ENCODE measurements around the gene CYP19A1.
"Not testable (repeated sequence)": the region's sequence is repeated elsewhere in the genome, so short reads cannot be mapped to it uniquely, and the experiment has no call there.

Gene CYP19A1

DNA sequence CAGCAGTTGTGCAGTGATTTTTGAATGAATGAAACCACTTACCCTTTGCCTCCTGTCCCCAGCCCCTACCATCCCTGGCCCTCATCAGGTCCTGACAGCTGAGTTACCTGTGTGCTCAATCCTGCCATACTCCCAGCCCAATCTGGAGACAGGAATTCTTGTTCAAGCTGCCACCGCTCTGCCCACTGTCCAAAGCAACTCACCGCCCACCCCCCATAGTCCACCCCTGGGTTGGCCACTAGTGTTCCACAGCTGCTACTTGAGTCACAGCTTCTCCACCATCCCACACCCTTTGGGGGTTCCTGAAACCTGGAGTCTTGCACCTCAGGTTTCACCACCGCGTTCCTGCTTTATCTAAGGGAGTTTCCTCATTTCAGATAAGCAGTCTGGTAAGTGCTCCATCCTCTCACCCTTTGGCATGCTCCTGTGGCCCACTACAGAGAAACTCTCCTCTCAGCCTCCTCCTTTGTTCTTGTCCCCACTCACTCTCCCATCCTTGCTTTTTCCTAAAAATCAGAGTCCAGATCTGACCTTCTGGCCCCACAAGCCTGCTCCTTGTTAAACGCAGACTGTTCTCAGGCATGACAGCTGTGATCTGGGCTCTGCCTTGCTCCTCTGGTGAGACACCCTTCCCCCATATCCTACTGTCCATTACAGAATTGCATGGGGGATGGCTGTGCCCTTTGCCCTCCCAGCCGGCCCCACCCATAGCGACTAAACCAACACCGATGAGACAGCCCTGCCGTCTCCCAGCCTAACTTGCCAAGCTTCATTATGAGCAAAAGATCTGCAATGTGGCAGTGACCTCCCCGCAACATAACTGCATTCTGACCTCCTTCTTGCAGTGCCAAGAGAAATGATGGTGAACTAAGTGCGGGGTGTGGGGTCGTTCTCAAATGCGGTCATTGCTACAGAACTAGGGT, 50.0 kb downstream of the CYP19A1 start:
- DNase-seq, result peak; percentile 8

GRCh38 chr15:51286816-51287215, 51.6 kb downstream of the CYP19A1 start:
- DNase-seq, result no peak

GRCh38 chr15:51285399-51285798, 53.0 kb downstream of the CYP19A1 start:
- no peak for DNase-seq

DNA sequence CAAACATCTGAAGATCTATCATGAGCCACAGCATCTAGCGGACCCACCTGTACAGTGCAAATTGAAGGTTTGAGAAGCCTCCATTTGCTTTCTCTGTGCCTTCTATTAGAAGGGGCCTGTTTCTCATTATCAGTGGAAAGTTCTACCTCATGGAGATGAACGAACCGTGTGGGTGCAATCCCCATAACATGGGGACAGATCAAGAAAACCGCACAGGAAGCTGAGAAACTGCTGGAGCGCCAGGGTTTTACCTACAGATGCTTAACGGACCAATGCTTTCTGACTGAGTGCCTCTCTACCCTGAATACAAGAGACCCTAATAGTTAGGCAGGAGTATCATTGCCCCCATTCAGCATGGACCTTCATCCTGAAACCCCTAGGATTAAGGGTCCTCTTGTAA, 53.5 kb downstream of the CYP19A1 start:
- no peak for DNase-seq

GRCh38 chr15:51283026-51283425, 55.4 kb downstream of the CYP19A1 start:
- DNase-seq, result no peak

- not testable (repeated sequence) for DNase-seq
Observed at GRCh38 chr15:51282241-51282640, 56.2 kb downstream of the CYP19A1 start.

DNA sequence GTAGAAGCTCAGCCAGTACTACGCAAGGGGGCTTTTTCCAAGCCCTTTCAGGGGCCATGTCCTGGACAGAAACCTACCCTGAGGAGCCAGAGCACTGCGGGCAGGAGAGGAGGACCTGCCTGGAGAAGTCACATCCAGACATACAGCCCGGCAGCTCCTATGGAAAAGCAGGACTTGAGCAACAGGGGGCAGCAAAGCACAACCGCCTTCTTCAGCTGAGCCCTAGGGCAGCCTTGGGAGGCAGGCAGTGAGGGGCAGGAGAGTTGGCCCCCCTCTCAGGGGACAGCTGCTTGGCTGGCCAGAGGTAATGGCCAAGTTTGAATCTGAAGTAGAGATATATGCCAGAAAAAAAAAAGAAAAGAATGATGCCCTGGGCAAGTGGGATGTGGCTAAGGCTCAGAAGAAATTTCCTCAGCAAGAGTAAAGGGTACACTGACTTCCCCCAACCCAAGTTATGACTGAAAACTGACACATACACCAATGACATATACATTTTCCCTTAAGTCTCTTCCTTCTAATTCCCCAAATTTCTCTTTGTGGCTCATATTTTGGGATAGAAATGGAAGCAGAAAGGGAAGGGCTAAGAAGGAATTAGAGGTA, 56.9 kb downstream of the CYP19A1 start:
- peak; percentile 39 for DNase-seq

- DNase-seq, result no peak
Observed at GRCh38 chr15:51280838-51281237, 57.6 kb downstream of the CYP19A1 start.

DNA sequence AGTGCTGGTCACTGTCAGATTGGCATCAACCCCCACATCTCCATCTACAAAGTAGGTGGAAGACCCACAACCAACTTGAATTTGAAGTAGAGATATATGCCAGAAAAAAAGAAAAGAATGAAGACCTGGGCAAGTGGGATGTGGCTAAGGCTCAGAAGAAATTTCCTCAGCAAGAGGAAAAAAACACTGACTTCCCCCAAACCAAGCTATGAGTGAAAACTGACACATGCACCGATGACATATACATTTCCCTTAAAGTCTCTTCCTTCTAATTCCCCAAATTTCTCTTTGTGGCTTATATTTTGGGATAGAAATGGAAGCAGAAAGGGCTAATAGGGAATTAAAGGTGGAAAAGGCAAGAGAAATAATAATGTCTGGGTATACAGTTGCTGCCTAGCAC, 59.0 kb downstream of the CYP19A1 start:
- no peak for DNase-seq

DNA sequence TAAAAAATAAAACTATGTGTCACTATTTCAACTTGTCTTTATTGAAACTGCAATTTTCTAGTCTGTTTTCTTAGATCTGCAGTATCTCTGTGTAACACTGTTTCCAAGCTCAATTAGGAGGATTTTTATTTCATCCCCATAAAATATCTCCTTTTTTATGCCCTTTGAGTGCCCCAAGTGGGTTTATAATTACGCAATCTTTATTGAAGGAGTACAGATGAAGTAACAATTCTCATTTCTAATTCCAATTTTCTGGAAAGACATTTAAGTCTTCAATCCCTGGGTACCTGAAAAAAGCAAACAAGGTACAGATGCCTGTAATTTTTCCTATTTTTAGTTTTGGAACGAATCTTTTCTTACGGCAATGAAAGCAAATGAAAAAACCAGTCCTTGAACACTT, 61.3 kb downstream of the CYP19A1 start:
- DNase-seq, result no peak

DNA sequence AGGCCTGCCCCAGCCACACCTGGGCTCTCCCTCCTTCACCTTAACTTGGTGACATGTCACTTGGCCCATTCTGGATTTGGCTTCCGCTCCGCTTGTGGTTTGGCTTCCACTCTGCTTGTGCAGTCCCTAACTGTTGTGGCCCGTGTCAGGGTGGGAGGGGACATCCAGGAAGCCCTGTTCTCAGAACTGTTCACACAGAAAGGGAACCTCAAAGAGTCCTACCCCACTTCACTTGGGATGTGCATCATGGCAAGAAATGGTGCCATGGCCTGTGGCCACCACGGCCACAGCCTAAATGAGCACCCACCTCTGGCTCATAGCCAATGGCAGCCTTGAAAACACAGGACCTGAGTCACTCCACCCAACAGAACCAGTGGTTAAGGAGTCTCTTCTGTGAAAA, 63.4 kb downstream of the CYP19A1 start:
- DNase-seq, result no peak

- no peak for DNase-seq
Observed at GRCh38 chr15:51270706-51271105, 67.7 kb downstream of the CYP19A1 start.

- DNase-seq, result no peak
Observed at GRCh38 chr15:51269496-51269895, 68.9 kb downstream of the CYP19A1 start.

GRCh38 chr15:51267703-51268083, 70.7 kb downstream of the CYP19A1 start:
- peak; percentile 11 for DNase-seq

DNA sequence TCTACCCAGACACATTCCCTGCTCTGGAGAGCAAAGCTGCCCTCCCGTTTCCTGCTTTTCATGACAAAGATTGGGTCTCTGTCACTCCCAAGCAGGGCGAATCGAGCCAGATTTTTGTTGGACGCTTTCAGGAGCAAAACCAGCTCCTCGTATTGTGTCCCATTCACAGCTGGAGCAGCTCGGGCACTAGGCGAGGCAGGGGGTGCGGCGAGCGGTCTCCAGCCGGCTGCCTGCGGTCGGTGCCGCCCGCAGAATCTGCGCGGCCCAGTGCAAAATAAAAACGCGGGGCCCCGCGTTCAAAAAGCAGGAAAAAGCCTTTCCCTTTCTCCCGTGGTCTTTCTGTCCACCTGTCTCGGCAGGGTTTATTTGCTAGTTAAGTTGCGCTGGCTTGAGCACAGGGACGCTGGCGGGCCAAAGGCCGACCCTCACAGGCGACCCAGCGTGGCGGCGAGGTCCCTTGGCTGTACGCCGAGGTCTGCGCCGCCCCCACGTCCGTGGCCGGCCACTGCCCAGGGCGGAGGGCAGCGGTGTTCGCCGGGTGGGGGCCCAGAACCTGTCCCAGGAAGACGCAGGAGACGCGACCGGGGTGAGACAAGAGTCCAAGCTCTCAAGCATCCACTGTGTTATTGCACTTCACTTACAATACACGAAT, 71.2 kb downstream of the CYP19A1 start:
- DNase-seq, result peak; percentile 5

DNA sequence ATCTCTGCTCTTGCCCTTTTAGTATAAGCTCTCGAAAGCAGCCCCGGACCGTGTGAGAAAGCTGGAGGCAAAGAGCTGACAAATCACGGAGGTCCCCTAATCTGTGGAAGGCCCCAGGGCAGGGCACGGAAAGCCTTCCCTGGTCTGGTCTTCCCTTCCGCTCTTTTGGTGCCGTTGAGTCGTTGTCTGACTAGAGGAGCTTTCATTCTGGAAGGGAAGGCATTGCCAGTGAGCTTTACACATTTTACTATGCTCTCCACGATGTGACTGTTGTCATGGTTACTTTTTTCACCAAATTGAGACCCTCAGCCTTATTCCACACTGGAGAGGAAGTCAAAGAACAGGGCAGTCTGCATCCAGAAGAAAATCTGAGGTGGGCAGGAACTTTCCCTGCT, 71.7 kb downstream of the CYP19A1 start:
- DNase-seq, result no peak

DNA sequence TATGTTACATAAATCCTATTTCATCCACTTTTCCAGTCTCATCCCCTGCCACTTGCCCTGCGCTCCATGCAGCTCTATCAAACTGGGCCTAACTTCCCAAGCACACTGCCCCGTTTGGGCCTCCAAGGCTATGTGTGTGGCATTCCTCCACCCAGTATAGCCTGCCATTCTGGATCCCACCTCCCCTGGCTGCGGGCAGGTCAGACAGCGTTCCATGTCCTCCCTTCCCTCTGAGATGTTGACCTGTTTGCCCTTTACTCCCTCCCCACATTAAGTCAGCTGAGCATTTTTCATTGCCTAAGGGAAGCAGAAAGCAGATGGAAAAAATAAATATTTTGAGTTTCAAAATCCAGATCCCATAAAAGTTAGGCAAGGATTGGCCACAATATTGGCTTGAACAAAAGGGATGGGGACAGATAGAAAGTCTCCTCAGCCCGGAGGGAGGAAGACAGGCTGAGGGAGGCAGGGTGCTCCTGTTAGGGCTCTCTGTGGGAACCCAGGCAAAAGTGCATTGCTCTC, 73.3 kb downstream of the CYP19A1 start:
- DNase-seq, result no peak

DNA sequence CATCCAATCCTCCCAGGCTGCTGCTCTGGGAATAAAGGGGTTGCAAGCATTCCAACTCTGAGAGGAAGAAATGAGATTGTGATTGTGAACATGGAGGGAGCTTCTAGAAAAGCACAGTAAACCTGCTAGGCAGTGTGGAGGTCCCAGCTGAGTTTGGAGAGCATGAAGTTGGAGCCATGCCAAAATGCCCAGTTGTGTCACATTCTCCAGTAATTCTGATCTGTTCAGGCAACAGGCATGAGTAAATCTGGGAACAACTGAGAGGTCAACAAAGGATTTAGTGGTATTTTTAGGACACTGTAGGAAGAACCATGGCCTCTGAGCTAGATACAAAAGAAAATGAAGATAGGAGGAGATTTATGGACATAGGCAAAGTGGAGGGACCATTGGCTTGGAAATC, 74.7 kb downstream of the CYP19A1 start:
- no peak for DNase-seq

DNA sequence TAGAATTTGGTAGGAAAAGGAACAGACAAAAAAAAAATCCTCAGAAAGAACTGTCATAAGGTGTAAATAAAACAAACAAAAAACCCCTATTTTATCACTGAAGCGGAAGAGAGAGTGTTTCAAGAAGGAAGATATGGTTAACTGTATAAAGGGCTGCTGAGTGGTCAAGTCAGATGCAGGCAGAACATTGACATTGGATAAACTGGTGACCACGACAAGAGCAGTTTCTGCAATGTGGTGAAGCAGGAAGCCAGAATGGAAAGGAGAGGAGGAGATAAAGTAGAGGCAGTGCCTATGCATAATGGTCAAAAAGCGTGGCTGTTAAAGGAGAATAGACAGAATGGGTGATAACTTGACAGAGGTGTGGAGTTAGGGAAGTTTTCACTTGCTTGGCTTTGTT, 75.3 kb downstream of the CYP19A1 start:
- DNase-seq, result no peak

DNA sequence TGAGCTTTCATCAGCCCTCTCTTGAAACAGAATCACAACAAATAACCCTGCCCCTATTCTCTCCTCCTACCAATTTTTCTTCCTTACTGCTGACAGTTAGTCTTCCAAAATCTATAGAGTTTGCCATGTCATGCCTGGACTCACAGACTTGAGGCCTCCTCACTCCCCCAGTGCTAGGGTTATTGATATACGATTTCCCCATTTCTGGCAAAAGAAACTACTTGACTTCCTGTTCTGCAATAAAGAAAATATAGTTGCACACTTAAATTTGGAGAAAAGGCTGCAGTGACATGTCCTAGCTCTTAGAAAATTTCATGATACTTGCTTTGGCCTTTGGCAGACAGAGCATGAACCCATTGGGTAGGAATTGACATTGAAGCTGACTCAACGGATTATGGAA, 75.9 kb downstream of the CYP19A1 start:
- DNase-seq, result no peak

- DNase-seq, result not testable (repeated sequence)
Observed at GRCh38 chr15:51261113-51261512, 77.3 kb downstream of the CYP19A1 start.

DNA sequence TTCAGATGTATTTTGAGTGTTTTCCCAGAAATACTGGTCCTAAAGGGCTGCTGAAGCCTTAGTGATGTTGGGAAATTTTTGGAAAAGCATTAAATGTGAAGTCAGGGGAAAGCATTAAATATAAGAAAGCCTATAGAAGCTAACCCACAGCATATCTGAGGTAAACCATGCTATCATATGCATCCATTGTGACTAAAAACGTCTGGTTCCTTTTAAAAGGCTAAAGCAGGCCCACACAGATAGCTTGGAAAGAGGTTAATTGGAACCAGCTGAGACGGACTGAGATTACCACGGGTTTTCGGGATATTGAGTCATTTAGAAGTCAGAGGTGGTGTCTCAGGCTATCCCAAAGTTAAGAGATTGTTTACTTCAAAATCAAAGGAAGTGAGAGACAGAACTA, 78.2 kb downstream of the CYP19A1 start:
- DNase-seq, result peak; percentile 89

DNA sequence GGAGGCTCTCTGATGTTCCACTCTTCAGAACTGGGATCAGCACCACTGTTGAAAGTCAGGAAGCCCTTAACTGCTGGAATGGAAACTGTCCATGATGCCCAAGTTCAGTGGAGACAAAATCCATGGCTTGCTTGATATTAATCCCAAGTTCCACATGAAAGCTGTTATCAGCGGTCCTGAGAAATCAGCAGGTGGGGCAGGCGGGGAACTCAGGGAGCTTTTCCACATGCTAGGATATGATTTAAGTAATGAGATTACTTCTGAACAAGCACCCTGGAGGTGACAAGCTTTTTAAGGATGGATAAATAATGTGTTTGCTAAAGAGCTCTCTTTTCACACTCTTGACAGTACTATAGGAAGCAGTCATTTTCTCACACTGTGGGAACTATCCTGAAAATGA, 82.9 kb downstream of the CYP19A1 start:
- DNase-seq, result no peak

GRCh38 chr15:51253366-51253765, 85.0 kb downstream of the CYP19A1 start:
- no peak for DNase-seq

Measured in fibroblast of skin of right quadriceps (primary cell).